BLaER1 treated with 17β-estradiol and CSF1 and Interleukin-3, amounts not matched to agents 10 nM and 100 nM (cell line): Measurements from ENCODE around the gene OSBPL5.

ENCODE experiments used
- H3K27ac ChIP-seq, 11 experiments: shearing (Covaris generic); formaldehyde crosslinking; 2 replicates each; pipeline ENCODE4 v1.8.1; 2022
- H3K27me3 ChIP-seq, 11 experiments: shearing (Covaris generic); formaldehyde crosslinking; 2 replicates each; pipeline ENCODE4 v1.8.1; 2022
- H3K36me3 ChIP-seq, 11 experiments: shearing (Covaris generic); formaldehyde crosslinking; 2 replicates each; pipeline ENCODE4 v1.8.1; 2022
- H3K4me1 ChIP-seq, 10 experiments: shearing (Covaris generic); formaldehyde crosslinking; 2 replicates each; pipeline ENCODE4 v1.8.1; 2022
- H3K4me2 ChIP-seq, 11 experiments: shearing (Covaris generic); formaldehyde crosslinking; 2 replicates each; pipeline ENCODE4 v1.8.1; 2022
- H3K4me3 ChIP-seq, 10 experiments: shearing (Covaris generic); formaldehyde crosslinking; 2 replicates each; pipeline ENCODE4 v1.8.1; 2022
- H3K9ac ChIP-seq, 11 experiments: shearing (Covaris generic); formaldehyde crosslinking; 2 replicates each; pipeline ENCODE4 v1.8.1; 2022
- H3K9me3 ChIP-seq, 11 experiments: shearing (Covaris generic); formaldehyde crosslinking; replicated peaks in 1 of 11; 2 replicates each; pipeline ENCODE4 v1.8.1; 2022
- H4K20me1 ChIP-seq, 11 experiments: shearing (Covaris generic); formaldehyde crosslinking; 2 replicates each; pipeline ENCODE4 v1.8.1; 2022
- Cebpa-rat ChIP-seq, 11 experiments: shearing (Covaris generic); IDR thresholded peaks; 2 replicates each; pipeline ENCODE4 v1.8.1; 2022

The OSBPL5 gene

DNA sequence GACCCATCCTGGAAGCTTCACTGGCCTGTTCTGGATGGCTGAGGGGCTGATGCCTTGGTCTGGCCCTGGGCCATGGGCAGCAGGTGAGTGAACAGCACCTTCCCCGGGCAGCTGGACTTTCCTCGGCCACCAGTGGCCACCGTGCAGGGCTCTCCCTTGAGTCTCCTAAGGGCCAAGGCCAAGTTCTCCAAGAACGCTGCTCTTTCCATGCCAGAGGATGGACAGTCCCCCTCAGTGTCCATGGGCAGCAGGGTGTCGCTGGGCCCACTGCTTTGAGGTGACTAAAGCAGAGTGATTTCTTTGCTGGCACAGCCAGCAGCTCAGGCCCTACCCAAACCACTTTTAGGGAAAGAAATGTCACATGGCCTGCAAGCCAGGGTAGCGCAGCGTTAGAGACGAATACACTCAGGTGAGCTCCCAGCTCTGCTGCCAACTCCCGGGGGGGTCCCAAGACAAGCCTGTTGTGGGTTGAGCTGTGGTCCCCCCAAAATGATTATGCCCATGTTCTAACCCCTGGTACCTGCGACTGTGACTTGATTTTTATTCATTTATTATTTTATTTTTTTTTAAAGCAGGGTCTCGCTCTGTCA lies 104.6 kb downstream of the OSBPL5 start:
- no peak overlapping the region for H3K27ac ChIP-seq
- no peak overlapping the region for H3K9ac ChIP-seq
- H3K4me1 ChIP-seq = peaks cover 11 to 25% (median 17%) of the 10 kb centered on the region in 10 experiments
- H3K36me3 ChIP-seq = 0 out of 22 replicates have a peak, but pooled peaks cover 0 to 3% (median 0%) of the 10 kb centered on the region in 11 experiments
- no peak overlapping the region for H3K4me3 ChIP-seq
- TF ChIP-seq Cebpa-rat (IDR thresholded peaks at IDR 0.05) = no peak
- H3K9me3 ChIP-seq = peaks cover 12 to 20% (median 19%) of the 10 kb centered on the region in 11 experiments
- peaks cover 0 to 14% (median 9%) of the 10 kb centered on the region in 11 experiments; a peak in 16 of 22 replicates for H4K20me1 ChIP-seq
- H3K27me3 ChIP-seq = no peaks in the 10 kb centered on the region
- no peak overlapping the region for H3K4me2 ChIP-seq

DNA sequence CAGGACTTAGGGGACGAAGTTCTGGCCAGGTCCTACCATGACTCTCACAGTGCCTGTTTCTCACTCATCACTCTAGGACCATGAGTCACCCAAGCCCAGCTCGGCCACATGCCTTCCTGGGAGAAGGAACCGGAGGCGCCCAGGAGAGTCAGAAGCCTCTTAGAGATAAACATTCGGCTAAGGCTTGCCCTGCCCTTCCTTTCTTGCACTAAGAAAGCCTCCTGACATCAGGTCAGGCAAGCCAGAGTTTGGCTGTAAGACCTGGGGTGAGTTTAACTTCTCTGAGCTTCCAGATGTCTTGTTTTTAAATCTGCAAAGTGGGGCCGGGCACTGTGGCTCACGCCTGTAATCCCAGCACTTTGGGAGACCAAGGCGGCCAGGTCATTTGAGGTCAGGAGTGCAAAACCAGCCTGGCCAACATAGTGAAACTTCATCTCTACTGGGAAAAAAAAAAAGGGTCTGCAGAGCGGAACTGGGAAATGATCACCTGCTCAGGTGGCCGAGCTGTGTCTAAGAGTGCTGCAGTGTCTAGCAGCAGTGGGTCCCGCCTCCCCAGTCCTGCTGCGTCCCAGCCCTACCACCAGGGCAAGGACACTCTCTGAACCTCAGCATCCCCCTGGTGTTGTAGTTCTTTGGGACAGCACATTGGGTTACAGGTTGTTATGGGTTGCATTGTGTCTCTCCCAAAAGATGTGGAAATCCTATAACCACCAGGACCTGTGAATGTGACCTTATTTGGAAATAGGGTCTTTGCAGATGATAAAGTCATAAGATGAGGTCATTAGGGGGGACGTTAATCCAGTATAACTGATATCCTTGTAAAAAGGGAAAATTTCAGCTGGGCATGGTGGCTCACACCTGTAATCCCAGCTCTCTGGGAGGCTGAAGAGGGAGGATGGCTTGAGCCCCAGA lies 106.1 kb downstream of the OSBPL5 start:
- peak overlapping the region in 4 of 11 experiments; percentile 4 to 46 (median 22); a peak in 6 of 22 replicates for H3K4me2 ChIP-seq
- H3K4me1 ChIP-seq = peaks cover 26 to 40% (median 33%) of the 10 kb centered on the region in 10 experiments
- peaks cover 7 to 30% (median 23%) of the 10 kb centered on the region in 11 experiments; a peak in 21 of 22 replicates for H4K20me1 ChIP-seq
- H3K27me3 ChIP-seq = no peaks in the 10 kb centered on the region
- H3K27ac ChIP-seq = no peak overlapping the region
- no peak overlapping the region for H3K4me3 ChIP-seq
- H3K36me3 ChIP-seq = peaks cover 6 to 16% (median 8%) of the 10 kb centered on the region in 11 experiments; a peak in 14 of 22 replicates
- H3K9me3 ChIP-seq = peaks cover 0 to 5% (median 4%) of the 10 kb centered on the region in 11 experiments; a peak in 8 of 22 replicates
- no peak for TF ChIP-seq Cebpa-rat (IDR thresholded peaks at IDR 0.05)
- no peak overlapping the region for H3K9ac ChIP-seq

DNA sequence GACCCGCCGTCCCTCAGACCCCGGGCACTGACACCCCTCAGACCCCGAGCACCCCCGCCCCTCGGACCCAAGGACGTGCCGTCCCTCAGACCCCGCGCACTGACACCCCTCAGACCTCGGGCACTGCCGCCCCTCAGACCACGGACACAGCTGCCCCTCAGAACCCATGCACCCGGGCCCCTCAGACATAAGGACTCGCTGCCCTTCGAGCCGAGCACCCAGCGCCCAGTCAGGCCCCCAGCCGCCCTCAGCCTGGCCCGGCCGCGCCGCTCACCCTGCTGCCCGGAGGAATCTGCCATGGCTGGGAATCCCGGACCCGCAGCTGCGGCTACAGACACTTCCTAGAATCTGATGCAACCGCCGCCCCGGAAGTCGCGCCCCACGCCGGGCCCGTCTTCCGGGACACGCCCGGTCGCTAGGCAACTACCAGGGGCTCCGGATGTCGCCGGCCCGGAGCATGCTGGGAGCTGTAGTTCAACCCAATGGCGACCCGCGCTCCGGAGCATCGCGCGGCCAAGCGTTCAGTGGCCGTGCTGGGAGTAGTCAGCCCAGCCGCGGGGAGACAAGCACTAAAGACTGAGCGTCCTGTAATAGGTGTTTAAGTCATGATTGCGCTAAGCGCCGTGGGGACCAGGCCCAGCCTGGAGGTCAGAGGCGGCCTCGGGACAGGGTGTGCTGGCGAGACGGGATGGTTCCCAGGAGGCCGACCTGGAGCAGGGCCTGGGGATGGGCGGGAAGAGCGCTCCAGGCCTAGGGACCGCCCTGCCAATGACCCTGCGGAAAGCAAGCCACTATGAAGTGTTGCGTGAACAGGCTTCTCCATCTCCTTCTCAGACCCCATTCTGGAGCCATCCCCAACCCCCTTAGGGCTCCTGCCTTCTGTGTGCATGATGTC lies 107.8 kb downstream of the OSBPL5 start, which contains the start of gene CARS1:
CARS1 (minus strand) TSS at position 355 of the 895 bp plus-strand sequence; CDS start at position 299, 56 bp downstream.
- peaks cover 13 to 25% (median 16%) of the 10 kb centered on the region in 11 experiments; a peak in 15 of 22 replicates for H3K36me3 ChIP-seq
- no peaks in the 10 kb centered on the region for H3K27me3 ChIP-seq
- peak within 1 kb of the TSS; percentile 87 to 97 (median 93) for H3K27ac ChIP-seq
- H4K20me1 ChIP-seq = peaks cover 21 to 46% (median 40%) of the 10 kb centered on the region in 11 experiments; a peak in 21 of 22 replicates
- H3K9me3 ChIP-seq = no peaks in the 10 kb centered on the region
- peaks cover 43 to 57% (median 48%) of the 10 kb centered on the region in 10 experiments for H3K4me1 ChIP-seq
- peak in 10 of 11 experiments; percentile 12 to 84 (median 48); a peak in 11 of 22 replicates for TF ChIP-seq Cebpa-rat (IDR thresholded peaks at IDR 0.05)
- peak within 1 kb of the TSS; percentile 87 to 97 (median 92) for H3K9ac ChIP-seq
- peak within 1 kb of the TSS; percentile 81 to 98 (median 94) for H3K4me2 ChIP-seq
- H3K4me3 ChIP-seq = peak within 1 kb of the TSS; percentile 85 to 100 (median 96)

DNA sequence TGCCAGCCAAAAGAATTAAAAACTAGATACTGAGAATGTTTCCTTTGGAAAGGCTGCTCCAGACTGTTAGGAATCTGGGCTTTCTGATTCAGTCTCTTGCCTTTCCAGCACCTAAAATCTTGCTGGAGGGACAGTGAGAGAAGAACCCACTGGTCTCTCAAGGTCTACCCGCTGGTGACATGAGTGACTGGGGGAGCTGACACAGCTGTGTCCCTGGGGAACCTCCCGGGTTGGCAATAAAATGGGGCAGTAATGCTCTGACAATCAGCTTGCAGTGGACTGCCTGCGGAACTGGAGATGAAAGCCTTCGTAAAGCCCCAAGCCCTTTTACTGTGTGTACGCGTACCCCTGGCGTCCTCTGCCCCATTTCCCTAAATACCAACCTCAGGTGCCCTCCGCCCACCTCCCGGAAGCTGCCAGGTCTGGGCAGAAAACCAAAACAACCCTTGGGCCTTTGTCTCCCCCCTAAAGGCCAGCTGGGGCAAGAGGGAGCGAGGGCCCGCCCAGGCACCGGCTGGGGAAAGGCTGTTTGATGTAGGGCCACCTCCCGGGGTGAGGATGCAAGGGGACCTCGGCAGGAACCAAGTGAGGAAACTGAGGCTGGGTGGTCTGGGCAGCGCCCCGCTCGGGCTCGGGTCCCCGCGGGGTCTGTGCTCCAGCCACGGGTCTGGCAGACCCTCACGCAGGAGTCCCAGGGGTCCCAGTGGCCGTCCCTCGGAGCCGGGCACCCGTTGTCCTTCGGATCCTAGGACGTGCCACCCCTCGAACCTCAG lies 108.6 kb downstream of the OSBPL5 start:
- H3K36me3 ChIP-seq = peaks cover 13 to 25% (median 16%) of the 10 kb centered on the region in 11 experiments; a peak in 15 of 22 replicates
- H3K27ac ChIP-seq = peak overlapping the region; percentile 87 to 97 (median 93)
- H3K4me3 ChIP-seq = peak overlapping the region; percentile 85 to 100 (median 96)

DNA sequence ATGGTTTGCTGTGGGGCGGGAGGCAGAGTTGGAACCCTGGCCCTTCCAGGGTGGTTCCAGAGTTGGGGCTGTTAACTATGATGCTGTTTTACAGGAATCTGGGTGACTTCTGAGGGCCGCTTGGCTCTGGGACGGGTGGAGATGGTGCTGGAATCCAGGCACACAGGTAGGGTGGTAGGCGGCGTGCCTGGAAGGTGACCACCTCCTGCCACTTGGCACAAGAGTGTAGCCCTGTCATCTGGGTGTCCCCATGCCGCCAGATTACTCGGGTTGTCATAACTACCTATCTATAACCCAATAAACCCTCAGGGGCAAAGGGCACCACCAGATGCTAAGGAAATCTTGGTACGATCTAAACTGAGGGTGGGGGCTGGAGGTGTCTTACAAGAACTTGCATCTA lies 109.2 kb downstream of the OSBPL5 start:
- Histone ChIP-seq H3K9me3 (no peaks in the 10 kb centered on the region), H3K9ac (peak overlapping the region; percentile 87 to 97 (median 92); a peak in 21 of 22 replicates), H4K20me1 (peaks cover 36 to 61% (median 54%) of the 10 kb centered on the region in 11 experiments), H3K4me1 (peaks cover 57 to 72% (median 62%) of the 10 kb centered on the region in 10 experiments), H3K4me2 (peak overlapping the region; percentile 81 to 98 (median 94)), H3K27me3 (no peaks in the 10 kb centered on the region), H3K27ac (peak overlapping the region; percentile 87 to 97 (median 93); a peak in 20 of 22 replicates), H3K36me3 (peaks cover 13 to 25% (median 16%) of the 10 kb centered on the region in 11 experiments; a peak in 15 of 22 replicates), H3K4me3 (peak overlapping the region; percentile 85 to 100 (median 96))
- TF ChIP-seq Cebpa-rat (IDR thresholded peaks at IDR 0.05) = no peak

More for the DNA sequence above, 108.6 kb downstream of the OSBPL5 start:
- Histone ChIP-seq H3K4me1 (peaks cover 52 to 66% (median 56%) of the 10 kb centered on the region in 10 experiments), H3K9me3 (no peaks in the 10 kb centered on the region), H4K20me1 (peaks cover 30 to 55% (median 48%) of the 10 kb centered on the region in 11 experiments; a peak in 21 of 22 replicates), H3K9ac (peak overlapping the region; percentile 87 to 97 (median 92)), H3K4me2 (peak overlapping the region; percentile 81 to 98 (median 94)), H3K27me3 (no peaks in the 10 kb centered on the region)
- TF ChIP-seq Cebpa-rat (IDR thresholded peaks at IDR 0.05) = no peak

DNA sequence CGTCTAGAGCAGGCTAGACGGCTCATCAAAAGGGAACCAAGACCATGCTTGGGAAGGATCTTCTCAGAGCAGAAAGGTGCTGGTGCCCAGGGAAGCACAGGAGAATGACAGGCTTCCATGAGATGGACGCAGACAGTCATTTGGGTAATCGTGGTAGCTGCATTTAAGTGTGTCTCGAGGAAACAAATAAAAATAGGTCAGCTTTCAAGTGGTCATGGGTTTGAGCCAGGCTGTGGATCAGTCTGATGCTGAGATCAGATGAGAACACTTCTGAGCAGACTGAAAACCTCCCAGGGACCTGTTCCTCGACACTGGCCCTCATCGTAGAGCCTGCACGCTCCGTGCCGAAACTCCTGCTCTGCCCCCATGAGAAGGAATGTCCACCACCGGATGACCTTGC lies 112.5 kb downstream of the OSBPL5 start:
- H3K4me1 ChIP-seq = peaks cover 83 to 90% (median 87%) of the 10 kb centered on the region in 10 experiments
- peaks cover 13 to 41% (median 24%) of the 10 kb centered on the region in 11 experiments for H3K36me3 ChIP-seq
- peak overlapping the region in 3 of 10 experiments; percentile 27 to 43 (median 32); a peak in 2 of 20 replicates for H3K4me3 ChIP-seq
- TF ChIP-seq Cebpa-rat (IDR thresholded peaks at IDR 0.05) = no peak
- H3K9me3 ChIP-seq = no peaks in the 10 kb centered on the region
- H3K27me3 ChIP-seq = no peaks in the 10 kb centered on the region
- peak overlapping the region in 8 of 11 experiments; percentile 49 to 79 (median 67); a peak in 11 of 22 replicates for H3K27ac ChIP-seq
- H3K4me2 ChIP-seq = peak overlapping the region; percentile 80 to 96 (median 86)
- peak overlapping the region in 10 of 11 experiments; percentile 1 to 68 (median 56); a peak in 18 of 22 replicates for H3K9ac ChIP-seq
- H4K20me1 ChIP-seq = peaks cover 68 to 94% (median 88%) of the 10 kb centered on the region in 11 experiments

DNA sequence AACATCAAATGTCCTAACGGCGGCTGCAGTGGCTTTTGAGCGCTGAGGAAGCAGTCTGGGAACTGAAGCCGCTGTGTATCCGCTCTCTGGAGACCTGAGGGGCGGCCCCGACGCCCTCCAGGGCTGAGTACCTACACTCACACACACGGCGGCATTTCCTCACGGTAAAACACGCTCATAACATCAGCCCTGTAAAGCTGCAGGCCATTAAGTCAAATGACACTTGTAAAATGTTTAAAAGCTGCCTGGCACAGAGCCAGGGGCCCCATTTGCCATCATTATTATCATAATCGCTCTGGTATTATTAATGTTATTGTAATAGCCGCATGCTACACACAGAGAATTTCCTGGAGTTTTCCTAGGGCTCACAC lies 113.0 kb downstream of the OSBPL5 start:
- Histone ChIP-seq H3K27me3 (no peaks in the 10 kb centered on the region), H3K36me3 (peaks cover 17 to 45% (median 29%) of the 10 kb centered on the region in 11 experiments), H3K4me3 (peak overlapping the region; percentile 21 to 43 (median 36); a peak in 15 of 20 replicates), H4K20me1 (peaks cover 72 to 99% (median 92%) of the 10 kb centered on the region in 11 experiments), H3K9me3 (no peaks in the 10 kb centered on the region), H3K27ac (peak overlapping the region; percentile 45 to 79 (median 68); a peak in 21 of 22 replicates), H3K9ac (peak overlapping the region; percentile 24 to 68 (median 60); a peak in 20 of 22 replicates), H3K4me1 (peaks cover 82 to 93% (median 88%) of the 10 kb centered on the region in 10 experiments), H3K4me2 (peak overlapping the region; percentile 80 to 96 (median 86))
- TF ChIP-seq Cebpa-rat (IDR thresholded peaks at IDR 0.05) = no peak
